GM10248 (cell line): ENCODE measurements around the gene CAPN13.

Experiments used
- CTCF ChIA-PET: fragments of 300-600 bp; sonication (Branson Sonifier 250); formaldehyde crosslinking; extraction: SDS; loops from one replicate; lab custom pipeline; 2021; ENCODE audit warnings: antibody characterized with exemption; lab: Yijun Ruan, JAX
- POLR2A ChIA-PET: fragments of 350-650 bp; sonication (Branson Sonifier 250); formaldehyde crosslinking; extraction: SDS; loops from one replicate; lab custom pipeline; 2020; ENCODE audit warnings: antibody characterized with exemption; lab: Yijun Ruan, JAX
- DNase-seq: peaks from one replicate; pipeline ENCODE4 v3.0.0; 2012; ENCODE audit errors: extremely low spot score
- TF ChIP-seq, protein P1 (sequence below): IDR thresholded peaks from 2 replicates; pipeline ENCODE4 v1.5.1; 2012; ENCODE audit warnings: mild to moderate bottlenecking, low read depth; ENCODE audit errors: extremely low read depth, missing control alignments, control extremely low read depth

The CAPN13 gene

GRCh38 chr2:30736461-30737325 lies 70.6 kb downstream of the CAPN13 start:
- DNase-seq = no peak
- ChIA-PET CTCF (interaction anchor here (2.3 kb wide), 1 partner anchor 25 kb away, joined by 6 read pairs; no protein-coding TSS in a partner anchor), POLR2A (no interaction called here)
- TF ChIP-seq, protein P1, sequence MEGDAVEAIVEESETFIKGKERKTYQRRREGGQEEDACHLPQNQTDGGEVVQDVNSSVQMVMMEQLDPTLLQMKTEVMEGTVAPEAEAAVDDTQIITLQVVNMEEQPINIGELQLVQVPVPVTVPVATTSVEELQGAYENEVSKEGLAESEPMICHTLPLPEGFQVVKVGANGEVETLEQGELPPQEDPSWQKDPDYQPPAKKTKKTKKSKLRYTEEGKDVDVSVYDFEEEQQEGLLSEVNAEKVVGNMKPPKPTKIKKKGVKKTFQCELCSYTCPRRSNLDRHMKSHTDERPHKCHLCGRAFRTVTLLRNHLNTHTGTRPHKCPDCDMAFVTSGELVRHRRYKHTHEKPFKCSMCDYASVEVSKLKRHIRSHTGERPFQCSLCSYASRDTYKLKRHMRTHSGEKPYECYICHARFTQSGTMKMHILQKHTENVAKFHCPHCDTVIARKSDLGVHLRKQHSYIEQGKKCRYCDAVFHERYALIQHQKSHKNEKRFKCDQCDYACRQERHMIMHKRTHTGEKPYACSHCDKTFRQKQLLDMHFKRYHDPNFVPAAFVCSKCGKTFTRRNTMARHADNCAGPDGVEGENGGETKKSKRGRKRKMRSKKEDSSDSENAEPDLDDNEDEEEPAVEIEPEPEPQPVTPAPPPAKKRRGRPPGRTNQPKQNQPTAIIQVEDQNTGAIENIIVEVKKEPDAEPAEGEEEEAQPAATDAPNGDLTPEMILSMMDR = no peak

DNA sequence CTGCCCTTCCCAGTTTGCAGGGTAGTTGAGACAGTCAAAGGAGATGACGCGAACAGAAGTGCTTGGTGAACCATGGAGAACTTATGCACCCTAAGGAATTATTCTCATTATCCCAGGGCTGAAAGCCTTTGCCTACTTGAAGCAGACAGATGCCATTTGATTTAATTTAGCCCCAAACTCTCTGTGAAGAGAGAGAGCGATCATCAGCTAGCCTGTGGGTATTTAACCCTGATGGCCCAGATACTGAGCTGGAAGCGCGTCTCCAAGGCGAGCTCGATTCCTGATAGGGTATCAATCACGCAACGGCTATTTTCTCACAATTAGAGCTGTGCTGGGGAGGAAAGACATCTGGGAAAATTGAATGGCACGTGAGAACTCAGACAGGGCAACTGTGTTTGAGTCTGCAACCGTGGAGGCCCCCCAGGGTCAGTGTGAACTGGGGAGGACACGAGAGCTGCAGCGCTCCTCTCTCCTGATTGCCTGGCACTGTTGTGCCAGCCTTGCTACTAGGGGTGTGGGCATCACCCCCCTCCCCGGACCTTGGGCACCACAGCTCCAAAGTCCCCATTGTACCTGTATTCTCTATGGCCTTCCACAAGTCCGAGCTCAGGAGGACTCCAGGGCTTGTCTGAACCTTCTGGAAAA lies 73.2 kb downstream of the CAPN13 start:
- no peak for DNase-seq
- TF ChIP-seq, protein P1 = no peak
- ChIA-PET POLR2A (no interaction called here), CTCF (interaction anchor here (2.3 kb wide), 1 partner anchor 22 kb away, joined by 6 read pairs; no protein-coding TSS in a partner anchor)

GRCh38 chr2:30732876-30733275 lies 74.4 kb downstream of the CAPN13 start:
- no peak for DNase-seq
- POLR2A ChIA-PET = no interaction called here
- TF ChIP-seq, protein P1 = no peak
- CTCF ChIA-PET = interaction anchor here (0.9 to 2.3 kb wide), 2 partner anchors 21 to 568 kb away, joined by 3 to 6 read pairs; no protein-coding TSS in a partner anchor

- CTCF ChIA-PET = interaction anchor here (0.9 to 2.3 kb wide), 2 partner anchors 21 to 568 kb away, joined by 3 to 6 read pairs; no protein-coding TSS in a partner anchor
- TF ChIP-seq, protein P1 = no peak
- no peak for DNase-seq
- POLR2A ChIA-PET = no interaction called here
Observed at GRCh38 chr2:30732376-30732775, 74.9 kb downstream of the CAPN13 start.

DNA sequence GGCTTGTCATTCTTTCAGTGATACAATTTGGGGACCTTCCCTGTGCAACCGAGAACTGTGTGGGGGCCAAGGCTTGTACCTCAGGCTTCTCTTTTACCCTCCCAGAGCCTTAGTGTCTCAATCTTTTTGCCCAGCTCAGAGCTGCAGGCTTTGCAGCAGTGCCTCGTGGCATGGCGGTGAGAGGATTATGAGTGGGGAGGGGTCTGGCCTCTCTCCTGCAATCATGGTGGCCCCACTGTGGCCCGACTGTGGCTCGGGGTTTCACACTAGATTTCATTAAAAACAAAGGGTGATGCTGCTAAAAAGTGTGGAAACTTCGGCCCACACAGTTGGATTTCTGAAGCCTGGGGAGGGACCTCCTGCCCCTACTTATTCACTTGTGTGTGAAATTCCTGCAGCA lies 75.5 kb downstream of the CAPN13 start:
- CTCF ChIA-PET = interaction anchor here (0.9 to 1.9 kb wide), 5 partner anchors 9 to 567 kb away, joined by 3 to 7 read pairs (median 4); no protein-coding TSS in a partner anchor
- no peak for DNase-seq
- POLR2A ChIA-PET = no interaction called here
- TF ChIP-seq, protein P1 = no peak
